A549 (cell line): ENCODE results near the gene NDNF. TPM values are rescaled to one million over a fixed set of nuclear protein-coding genes. Genes with fewer than 3 reads are reported as not detected.

Experiments used
- ATAC-seq, 2 experiments: fragments of 200-7000 bp in 1 of 2; fragments of >200 bp in 1 of 2; cut with Nextera tagmentation in 1 of 2; cut with Tn5 transposase in 1 of 2; 3 replicates each; pipeline versions ENCODE4 v1.8.0 to v1.9.1; 2018 to 2020; ENCODE audit warnings: mild to moderate bottlenecking in 1 of 2, moderate library complexity in 1 of 2
- CTCF ChIA-PET: fragments of 300-600 bp; sonication (Branson Sonifier 250); formaldehyde crosslinking; extraction: SDS; loops from one replicate; lab custom pipeline; 2021; ENCODE audit warnings: antibody characterized with exemption, inconsistent platforms; lab: Yijun Ruan, JAX
- POLR2A ChIA-PET: fragments of 350-600 bp; formaldehyde crosslinking; extraction: SDS; loops from one replicate; lab custom pipeline; 2021; ENCODE audit warnings: antibody characterized with exemption, inconsistent platforms; lab: Yijun Ruan, JAX
- DNase-seq, 2 experiments: peaks; one replicate each; pipeline versions ENCODE4 v3.0.0 to v3.0.0-alpha.2; 2011 to 2016; ENCODE audit warnings: low read depth in 1 of 2, low spot score in 1 of 2
- FAIRE-seq: peaks from 2 replicates; lab custom pipeline; 2011; peaks lifted over from hg19 to GRCh38; lab: Jason Lieb, UNC
- H3K27ac ChIP-seq, 2 experiments: fragments of >200 bp; sonication (Bioruptor Twin); formaldehyde crosslinking; 3 replicates each; pipeline ENCODE4 v1.5.1; 2016 to 2017
- H3K4me1 ChIP-seq: fragments of >200 bp; sonication (Bioruptor Twin); formaldehyde crosslinking; 3 replicates; pipeline ENCODE4 v1.6.1; 2016
- H3K4me2 ChIP-seq: fragments of >200 bp; sonication (Bioruptor Twin); formaldehyde crosslinking; 3 replicates; pipeline ENCODE4 v1.6.1; 2016
- H3K4me3 ChIP-seq: fragments of >200 bp; sonication (Bioruptor Twin); formaldehyde crosslinking; 3 replicates; pipeline ENCODE4 v1.5.1; 2016
- H3K9me3 ChIP-seq: fragments of >200 bp; sonication (Bioruptor Twin); formaldehyde crosslinking; 3 replicates; pipeline ENCODE4 v1.6.1; 2016
- BHLHE40 ChIP-seq: IDR thresholded peaks from 2 replicates; pipeline ENCODE4 v1.6.1; 2012; ENCODE audit warnings: low read depth, low read length, inconsistent platforms
- CHD2 ChIP-seq: fragments of 150-350 bp; IDR thresholded peaks from 2 replicates; pipeline ENCODE4 v1.6.1; 2014; ENCODE audit warnings: low read length; ENCODE audit not compliant: partially characterized antibody
- CTCF ChIP-seq: fragments of >200 bp; sonication (Bioruptor Twin); formaldehyde crosslinking; IDR thresholded peaks from 3 replicates; pipeline ENCODE4 v1.5.1; 2016
- EHF ChIP-seq: fragments of 250-450 bp; sonication (Bioruptor Pico); IDR thresholded peaks from 2 replicates; pipeline ENCODE4 v1.5.0; 2020; ENCODE audit warnings: mild to moderate bottlenecking
- EHMT2 ChIP-seq: fragments of 200-600 bp; sonication (generic); IDR thresholded peaks from 2 replicates; pipeline ENCODE4 v1.6.1; 2016; ENCODE audit warnings: antibody characterized with exemption, low read depth, mild to moderate bottlenecking, moderate library complexity
- ELK1 ChIP-seq: fragments of 150-350 bp; IDR thresholded peaks from 2 replicates; pipeline ENCODE4 v1.6.1; 2014; ENCODE audit warnings: low read depth, mild to moderate bottlenecking, low read length
- EP300 ChIP-seq, 2 experiments: fragments of >200 bp; sonication (Bioruptor Twin); formaldehyde crosslinking; IDR thresholded peaks; 2 replicates in 1 of 2; 3 replicates in 1 of 2; pipeline ENCODE4 v1.6.1; 2016 to 2017
- ESRRA ChIP-seq: fragments of 150-350 bp; IDR thresholded peaks from 2 replicates; pipeline ENCODE4 v1.6.1; 2014; ENCODE audit warnings: mild to moderate bottlenecking, low read length, borderline replicate concordance
- FOXS1 ChIP-seq: fragments of 250-450 bp; sonication (Bioruptor Pico); IDR thresholded peaks from 2 replicates; pipeline ENCODE4 v1.5.0; 2020; ENCODE audit warnings: mild to moderate bottlenecking, moderate library complexity
- GATA3 ChIP-seq: IDR thresholded peaks from 2 replicates; pipeline ENCODE4 v1.6.1; 2012; ENCODE audit warnings: borderline replicate concordance
- HOXB13 ChIP-seq: fragments of 250-450 bp; sonication (Bioruptor Pico); IDR thresholded peaks from 2 replicates; pipeline ENCODE4 v1.5.0; 2020; ENCODE audit warnings: low read depth, mild to moderate bottlenecking, moderate library complexity
- KDM5A ChIP-seq: fragments of 200-600 bp; sonication (generic); IDR thresholded peaks from 2 replicates; pipeline ENCODE4 v1.6.1; 2016; ENCODE audit warnings: antibody characterized with exemption, mild to moderate bottlenecking
- MAFK ChIP-seq: fragments of 450-650 bp; IDR thresholded peaks from 2 replicates; pipeline ENCODE4 v1.6.1; 2014; ENCODE audit not compliant: partially characterized antibody
- NPAS2 ChIP-seq: fragments of 250-450 bp; sonication (Bioruptor Pico); IDR thresholded peaks from 2 replicates; pipeline ENCODE4 v1.8.0; 2022; ENCODE audit warnings: mild to moderate bottlenecking, moderate library complexity, borderline replicate concordance
- NR3C1 ChIP-seq: fragments of >200 bp; sonication (Bioruptor Twin); formaldehyde crosslinking; IDR thresholded peaks from 3 replicates; pipeline ENCODE4 v1.6.1; 2017
- POLR2AphosphoS2 ChIP-seq: conservative IDR thresholded peaks from 2 replicates; pipeline ENCODE4 v1.6.1; 2012; ENCODE audit warnings: low read length, improper control_type of control experiment, inconsistent platforms
- RAD21 ChIP-seq, 2 experiments: fragments of >200 bp in 1 of 2; sonication (Bioruptor Twin) in 1 of 2; formaldehyde crosslinking in 1 of 2; IDR thresholded peaks in 1 of 2; conservative IDR thresholded peaks in 1 of 2; 2 replicates in 1 of 2; 3 replicates in 1 of 2; pipeline ENCODE4 v1.6.1; 2012 to 2018; ENCODE audit warnings: inconsistent platforms in 1 of 2
- RARB ChIP-seq: fragments of 250-450 bp; sonication (Bioruptor Pico); IDR thresholded peaks from 2 replicates; pipeline ENCODE4 v1.8.0; 2021; ENCODE audit warnings: mild to moderate bottlenecking, moderate library complexity
- RNF2 ChIP-seq: fragments of 200-600 bp; sonication (generic); IDR thresholded peaks from 2 replicates; pipeline ENCODE4 v1.6.1; 2016; ENCODE audit warnings: low read depth, mild to moderate bottlenecking, antibody characterized with exemption, moderate library complexity, borderline replicate concordance
- SREBF2 ChIP-seq: fragments of 450-650 bp; IDR thresholded peaks from 2 replicates; pipeline ENCODE4 v1.6.1; 2014; ENCODE audit warnings: mild to moderate bottlenecking, moderate library complexity
- USF2 ChIP-seq: fragments of 450-650 bp; IDR thresholded peaks from 2 replicates; pipeline ENCODE4 v1.6.1; 2014; ENCODE audit warnings: antibody characterized with exemption
- ZC3H11A ChIP-seq: fragments of 450-650 bp; IDR thresholded peaks from 2 replicates; pipeline ENCODE4 v1.6.1; 2014; ENCODE audit warnings: antibody characterized with exemption, mild to moderate bottlenecking
- ZFP36 ChIP-seq: fragments of 450-650 bp; IDR thresholded peaks from 2 replicates; pipeline ENCODE4 v1.6.1; 2014; ENCODE audit warnings: borderline replicate concordance; ENCODE audit not compliant: partially characterized antibody
- ZSCAN20 ChIP-seq: fragments of 250-450 bp; sonication (Bioruptor Pico); IDR thresholded peaks from 2 replicates; pipeline ENCODE4 v1.8.0; 2022; ENCODE audit warnings: mild to moderate bottlenecking, moderate library complexity
- WGBS: methylation state at CpG from one replicate; pipeline ENCODE4 v1.1.6; 2017; ENCODE audit errors: missing lambda C conversion rate; 5-methylcytosine and 5-hydroxymethylcytosine counted together
- polyA plus RNA-seq, 4 experiments: library from polyadenylated mRNA; depleted of rRNA in 3 of 4; stranded (reverse); fragments of >200 nt; fragmentation: RNase III in 1 of 4; extraction: RNeasy Plus Mini Kit Qiagen cat#74134 plus additional on column Dnase treatment in 1 of 4; gene quantifications; 2 replicates in 3 of 4; 3 replicates in 1 of 4; pipeline ENCODE4 v1.2.3, GENCODE V29; 2011 to 2017
- TF ChIP-seq, protein P1 (sequence below): fragments of >200 bp; sonication (Bioruptor Twin); formaldehyde crosslinking; IDR thresholded peaks from 2 replicates; pipeline ENCODE4 v1.6.1; 2016
- TF ChIP-seq, protein P2 (sequence below): fragments of 200-600 bp; sonication (generic); IDR thresholded peaks from 2 replicates; pipeline ENCODE4 v1.6.1; 2016; ENCODE audit warnings: antibody characterized with exemption, mild to moderate bottlenecking, moderate library complexity

Gene NDNF
- polyA plus RNA-seq, 2 of the 4 experiments (the other 2 are of a cell fraction) = not detected

DNA sequence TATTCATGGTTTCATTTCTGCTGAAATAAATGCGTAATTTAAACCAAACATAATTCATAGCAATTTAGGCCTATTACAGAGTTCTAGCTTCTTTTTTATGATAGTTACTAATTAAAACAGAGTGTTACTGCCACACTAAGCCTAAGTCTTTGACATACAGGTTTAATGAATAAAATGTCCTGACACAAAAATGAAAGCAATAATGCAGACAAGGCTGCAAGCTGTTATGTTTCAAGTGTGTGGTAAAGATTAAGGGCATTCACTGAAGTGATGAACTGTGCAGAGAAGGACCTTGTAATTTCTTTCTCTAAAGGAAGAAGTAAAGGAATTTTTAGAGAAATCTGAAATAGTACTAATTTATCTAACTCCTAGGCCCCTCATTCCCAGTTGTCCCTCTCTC lies 2.9 kb downstream of the NDNF start:
- Histone ChIP-seq H3K27ac (no peak overlapping the region), H3K4me1 (peaks cover 10% of the 10 kb centered on the region), H3K4me2 (no peak overlapping the region), H3K9me3 (no peaks in the 10 kb centered on the region), H3K4me3 (no peak overlapping the region)
- ATAC-seq (no peak), FAIRE-seq (no peak), DNase-seq (no peak)
- 68% methylated on average over 1 of the region's 1 CpG for WGBS
- ChIA-PET CTCF (no interaction called here), POLR2A (no interaction called here)
- TF ChIP-seq ZSCAN20 (CRISPR knock-in tag) = no peak
- TF ChIP-seq NR3C1 = no peak
- TF ChIP-seq ESRRA = no peak
- no peak for TF ChIP-seq NPAS2 (CRISPR knock-in tag)
- no peak for TF ChIP-seq GATA3
- no peak for TF ChIP-seq BHLHE40
- no peak for TF ChIP-seq POLR2AphosphoS2
- no peak for TF ChIP-seq EP300 (IDR thresholded peaks at IDR 0.05)
- no peak for TF ChIP-seq RAD21 (conservative IDR thresholded peaks at IDR 0.05 in 1 of 2, IDR thresholded peaks at IDR 0.05 in 1 of 2)
- TF ChIP-seq, protein P1, sequence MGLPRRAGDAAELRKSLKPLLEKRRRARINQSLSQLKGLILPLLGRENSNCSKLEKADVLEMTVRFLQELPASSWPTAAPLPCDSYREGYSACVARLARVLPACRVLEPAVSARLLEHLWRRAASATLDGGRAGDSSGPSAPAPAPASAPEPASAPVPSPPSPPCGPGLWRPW = no peak
- TF ChIP-seq EHMT2 = no peak

- Histone ChIP-seq H3K4me1 (no peaks in the 10 kb centered on the region), H3K27ac (no peak overlapping the region), H3K4me3 (no peak overlapping the region), H3K4me2 (no peak overlapping the region), H3K9me3 (no peaks in the 10 kb centered on the region)
- DNase-seq = no peak
- ChIA-PET POLR2A (no interaction called here), CTCF (no interaction called here)
- no peak for FAIRE-seq
- no peak for ATAC-seq
- 32% methylated on average over 3 of the region's 3 CpGs for WGBS
- TF ChIP-seq RARB (CRISPR knock-in tag) = no peak
- TF ChIP-seq ESRRA = no peak
- TF ChIP-seq FOXS1 (CRISPR knock-in tag) = no peak
- TF ChIP-seq CHD2 = no peak
- no peak for TF ChIP-seq BHLHE40
- no peak for TF ChIP-seq EHF (CRISPR knock-in tag)
- no peak for TF ChIP-seq RNF2
- TF ChIP-seq NR3C1 = no peak
- TF ChIP-seq ZC3H11A = no peak
- no peak for TF ChIP-seq HOXB13
- no peak for TF ChIP-seq ZFP36
- no peak for TF ChIP-seq KDM5A
- no peak for TF ChIP-seq SREBF2
- no peak for TF ChIP-seq USF2
- no peak for TF ChIP-seq ELK1
- no peak for TF ChIP-seq GATA3
- no peak for TF ChIP-seq EP300 (IDR thresholded peaks at IDR 0.05)
- TF ChIP-seq MAFK = no peak
- TF ChIP-seq CTCF = no peak
- TF ChIP-seq, protein P2, sequence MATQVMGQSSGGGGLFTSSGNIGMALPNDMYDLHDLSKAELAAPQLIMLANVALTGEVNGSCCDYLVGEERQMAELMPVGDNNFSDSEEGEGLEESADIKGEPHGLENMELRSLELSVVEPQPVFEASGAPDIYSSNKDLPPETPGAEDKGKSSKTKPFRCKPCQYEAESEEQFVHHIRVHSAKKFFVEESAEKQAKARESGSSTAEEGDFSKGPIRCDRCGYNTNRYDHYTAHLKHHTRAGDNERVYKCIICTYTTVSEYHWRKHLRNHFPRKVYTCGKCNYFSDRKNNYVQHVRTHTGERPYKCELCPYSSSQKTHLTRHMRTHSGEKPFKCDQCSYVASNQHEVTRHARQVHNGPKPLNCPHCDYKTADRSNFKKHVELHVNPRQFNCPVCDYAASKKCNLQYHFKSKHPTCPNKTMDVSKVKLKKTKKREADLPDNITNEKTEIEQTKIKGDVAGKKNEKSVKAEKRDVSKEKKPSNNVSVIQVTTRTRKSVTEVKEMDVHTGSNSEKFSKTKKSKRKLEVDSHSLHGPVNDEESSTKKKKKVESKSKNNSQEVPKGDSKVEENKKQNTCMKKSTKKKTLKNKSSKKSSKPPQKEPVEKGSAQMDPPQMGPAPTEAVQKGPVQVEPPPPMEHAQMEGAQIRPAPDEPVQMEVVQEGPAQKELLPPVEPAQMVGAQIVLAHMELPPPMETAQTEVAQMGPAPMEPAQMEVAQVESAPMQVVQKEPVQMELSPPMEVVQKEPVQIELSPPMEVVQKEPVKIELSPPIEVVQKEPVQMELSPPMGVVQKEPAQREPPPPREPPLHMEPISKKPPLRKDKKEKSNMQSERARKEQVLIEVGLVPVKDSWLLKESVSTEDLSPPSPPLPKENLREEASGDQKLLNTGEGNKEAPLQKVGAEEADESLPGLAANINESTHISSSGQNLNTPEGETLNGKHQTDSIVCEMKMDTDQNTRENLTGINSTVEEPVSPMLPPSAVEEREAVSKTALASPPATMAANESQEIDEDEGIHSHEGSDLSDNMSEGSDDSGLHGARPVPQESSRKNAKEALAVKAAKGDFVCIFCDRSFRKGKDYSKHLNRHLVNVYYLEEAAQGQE = no peak
Measured at GRCh38 chr4:121064482-121064881, 7.9 kb downstream of the NDNF start.
